ENCODE measurements around the gene APOM. TPM values are rescaled to one million over a fixed set of nuclear protein-coding genes. Genes with fewer than 3 reads are reported as not detected.

APOM gene
- total RNA-seq, 2 experiments from 2014 or later: 3.2 to 5.1 TPM

- peak; percentile 83 for DNase-seq
- ChIA-PET CTCF (interaction anchor here (0.6 to 12.5 kb wide), 7 partner anchors 13 to 118 kb away, joined by 3 to 130 read pairs (median 3); partner anchors contain the start of genes ATP6V1G2, NCR3 and NFKBIL1), POLR2A (interaction anchor here (0.6 to 3.6 kb wide), 10 partner anchors 31 to 212 kb away, joined by 3 to 29 read pairs (median 4); partner anchors contain the start of genes BAG6, CSNK2B, GPANK1 and LTB)
- Mint-ChIP-seq H3K4me1 (ENCODE audit: low read depth) (peaks cover 45% of the 10 kb centered on the region), H3K36me3 (ENCODE audit: low read depth) (peaks cover 67% of the 10 kb centered on the region), H3K4me3 (peak within 1 kb of the TSS; percentile 93), H3K9me3 (ENCODE audit: insufficient read depth) (no peaks in the 10 kb centered on the region), H3K27ac (peak within 1 kb of the TSS; percentile 95), H3K27me3 (ENCODE audit: low read depth) (no peaks in the 10 kb centered on the region)
- ATAC-seq: no peak
Observed at GRCh38 chr6:31620586-31621319, 34.9 kb upstream of the APOM start, which contains the start of gene PRRC2A. TSS of gene PRRC2A (plus strand) at chr6:31620715. CDS start at chr6:31622790, 2,075 bp downstream.

DNA sequence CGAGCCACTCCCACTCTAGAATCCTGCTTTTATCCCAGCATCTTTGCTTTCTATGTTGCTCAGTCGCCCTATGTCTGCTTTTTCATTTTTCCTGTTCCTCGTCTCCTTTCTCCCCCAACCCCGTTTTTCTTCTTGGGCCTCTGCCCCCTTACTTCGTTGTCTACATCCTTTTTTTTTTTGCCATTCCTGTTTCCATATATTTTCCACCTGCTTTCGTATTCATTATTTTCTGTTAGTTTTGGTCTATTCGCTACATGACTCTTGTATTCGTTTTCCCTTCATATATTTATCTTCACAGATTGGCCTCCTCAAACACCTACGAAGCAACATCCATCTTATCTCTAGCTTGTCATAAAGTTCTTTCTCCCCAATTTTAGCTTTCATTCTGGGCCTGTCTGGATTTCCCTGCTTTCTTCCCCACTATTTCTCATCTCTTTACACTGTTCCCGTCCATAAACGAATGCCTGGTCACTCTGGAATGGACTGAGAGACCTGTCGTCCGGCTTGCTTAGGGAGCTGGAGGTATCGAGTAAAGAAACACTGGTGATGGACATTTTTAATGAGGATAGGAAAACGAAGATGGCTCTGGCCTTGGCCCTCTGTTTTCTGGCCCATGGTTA, 34.3 kb upstream of the APOM start:
- ATAC-seq (no peak), DNase-seq (no peak)
- POLR2A ChIA-PET: interaction anchor here (1.0 to 3.6 kb wide), 6 partner anchors 17 to 209 kb away, joined by 3 to 29 read pairs (median 8); partner anchors contain the start of genes BAG6, CSNK2B, DDX39B and GPANK1
- Mint-ChIP-seq H3K36me3 (ENCODE audit: low read depth) (peaks cover 67% of the 10 kb centered on the region), H3K4me1 (ENCODE audit: low read depth) (peaks cover 38% of the 10 kb centered on the region), H3K9me3 (ENCODE audit: insufficient read depth) (no peaks in the 10 kb centered on the region), H3K27ac (peak overlapping the region; percentile 95), H3K27me3 (ENCODE audit: low read depth) (no peaks in the 10 kb centered on the region), H3K4me3 (peak overlapping the region; percentile 93)
- CTCF ChIA-PET: interaction anchor here (0.9 to 2.3 kb wide), 9 partner anchors 12 to 75 kb away, joined by 3 to 12 read pairs (median 4); partner anchors contain the start of genes ATP6V1G2 and NFKBIL1

GRCh38 chr6:31621991-31622390, 33.7 kb upstream of the APOM start:
- Mint-ChIP-seq H3K4me3 (peak overlapping the region; percentile 93), H3K36me3 (ENCODE audit: low read depth) (peaks cover 65% of the 10 kb centered on the region), H3K27me3 (ENCODE audit: low read depth) (no peaks in the 10 kb centered on the region), H3K27ac (peak overlapping the region; percentile 95), H3K9me3 (ENCODE audit: insufficient read depth) (no peaks in the 10 kb centered on the region), H3K4me1 (ENCODE audit: low read depth) (peaks cover 33% of the 10 kb centered on the region)
- POLR2A ChIA-PET: interaction anchor here (1.0 to 3.6 kb wide), 9 partner anchors 13 to 208 kb away, joined by 3 to 29 read pairs (median 6); partner anchors contain the start of genes BAG6, C6orf47, CSNK2B and DDX39B
- no peak for DNase-seq
- no peak for ATAC-seq
- CTCF ChIA-PET: interaction anchor here (0.7 to 2.3 kb wide), 12 partner anchors 12 to 75 kb away, joined by 3 to 12 read pairs (median 4); partner anchors contain the start of genes ATP6V1G2 and NFKBIL1

- CTCF ChIA-PET: interaction anchor here (0.7 to 2.3 kb wide), 6 partner anchors 13 to 71 kb away, joined by 3 to 12 read pairs (median 4); no protein-coding TSS in a partner anchor
- no peak for DNase-seq
- H3K36me3 Mint-ChIP-seq (ENCODE audit: low read depth): peaks cover 69% of the 10 kb centered on the region
- peak overlapping the region; percentile 95 for H3K27ac Mint-ChIP-seq
- H3K4me1 Mint-ChIP-seq (ENCODE audit: low read depth): peaks cover 33% of the 10 kb centered on the region
- POLR2A ChIA-PET: interaction anchor here (0.8 to 3.6 kb wide), 9 partner anchors 12 to 81 kb away, joined by 3 to 29 read pairs (median 5); partner anchors contain the start of genes BAG6, C6orf47, CSNK2B and DDX39B
- no peaks in the 10 kb centered on the region for H3K9me3 Mint-ChIP-seq (ENCODE audit: insufficient read depth)
- no peak for ATAC-seq
- no peaks in the 10 kb centered on the region for H3K27me3 Mint-ChIP-seq (ENCODE audit: low read depth)
- H3K4me3 Mint-ChIP-seq: peak overlapping the region; percentile 93
Observed at GRCh38 chr6:31622684-31623091, 33.0 kb upstream of the APOM start.

DNA sequence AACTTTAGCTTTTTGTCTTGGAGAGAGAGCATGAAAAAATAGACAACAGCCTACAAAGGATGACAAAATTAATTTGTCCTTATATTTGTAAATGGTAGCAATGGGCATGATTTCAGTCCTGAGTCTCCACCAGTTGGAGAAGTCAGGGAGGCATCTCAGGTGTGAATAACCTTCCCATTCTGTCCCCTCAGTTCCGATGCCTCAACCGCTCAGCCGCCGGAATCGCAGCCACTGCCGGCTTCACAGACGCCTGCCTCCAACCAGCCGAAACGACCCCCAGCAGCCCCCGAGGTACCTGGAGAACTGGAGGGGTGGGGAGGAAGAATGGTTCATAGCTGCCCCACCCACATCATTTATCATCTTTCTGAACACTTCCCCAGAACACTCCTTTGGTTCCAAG, 31.6 kb upstream of the APOM start:
- Mint-ChIP-seq H3K27ac (no peak overlapping the region), H3K4me3 (no peak overlapping the region), H3K27me3 (ENCODE audit: low read depth) (no peaks in the 10 kb centered on the region), H3K4me1 (ENCODE audit: low read depth) (peaks cover 30% of the 10 kb centered on the region), H3K9me3 (ENCODE audit: insufficient read depth) (no peaks in the 10 kb centered on the region), H3K36me3 (ENCODE audit: low read depth) (peaks cover 75% of the 10 kb centered on the region)
- ATAC-seq (no peak), DNase-seq (no peak)
- ChIA-PET CTCF (no interaction called here), POLR2A (no interaction called here)

- H3K4me1 Mint-ChIP-seq (ENCODE audit: low read depth): peaks cover 23% of the 10 kb centered on the region
- no peak overlapping the region for H3K4me3 Mint-ChIP-seq
- DNase-seq (no peak), ATAC-seq (no peak)
- H3K27me3 Mint-ChIP-seq (ENCODE audit: low read depth): no peaks in the 10 kb centered on the region
- ChIA-PET CTCF (interaction anchor here (1.1 kb wide), 1 partner anchor 76 kb away, joined by 3 read pairs; no protein-coding TSS in a partner anchor), POLR2A (interaction anchor here (1.8 kb wide), 1 partner anchor 26 kb away, joined by 8 read pairs; the partner anchor contains the start of gene BAG6)
- peaks cover 87% of the 10 kb centered on the region for H3K36me3 Mint-ChIP-seq (ENCODE audit: low read depth)
- H3K27ac Mint-ChIP-seq: peak overlapping the region; percentile 4
- no peaks in the 10 kb centered on the region for H3K9me3 Mint-ChIP-seq (ENCODE audit: insufficient read depth)
Observed at GRCh38 chr6:31626952-31627351, 28.7 kb upstream of the APOM start.

DNA sequence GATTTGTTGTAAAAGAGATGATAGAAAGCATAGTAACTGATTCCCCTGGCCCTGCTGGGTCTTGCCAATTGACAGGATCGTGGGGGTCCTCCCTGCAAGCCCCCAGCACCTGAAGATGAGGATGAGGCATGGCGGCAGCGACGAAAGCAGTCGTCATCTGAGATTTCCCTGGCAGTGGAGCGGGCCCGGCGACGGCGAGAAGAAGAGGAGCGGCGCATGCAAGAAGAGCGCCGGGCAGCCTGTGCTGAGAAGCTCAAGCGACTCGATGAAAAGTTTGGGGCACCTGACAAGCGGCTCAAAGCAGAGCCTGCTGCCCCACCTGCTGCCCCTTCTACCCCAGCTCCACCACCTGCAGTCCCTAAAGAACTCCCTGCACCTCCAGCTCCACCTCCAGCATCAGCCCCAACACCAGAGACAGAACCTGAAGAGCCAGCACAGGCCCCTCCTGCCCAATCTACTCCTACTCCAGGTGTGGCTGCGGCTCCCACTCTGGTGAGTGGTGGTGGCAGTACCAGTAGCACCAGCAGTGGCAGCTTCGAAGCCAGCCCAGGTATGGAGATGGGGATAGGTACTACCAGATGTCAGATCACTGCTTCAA, 27.9 kb upstream of the APOM start:
- ChIA-PET CTCF (interaction anchor here (1.1 kb wide), 1 partner anchor 77 kb away, joined by 3 read pairs; no protein-coding TSS in a partner anchor), POLR2A (interaction anchor here (0.7 to 0.8 kb wide), 2 partner anchors 29 to 112 kb away, joined by 3 read pairs; partner anchors contain the start of gene MSH5)
- no peak for ATAC-seq
- peaks cover 14% of the 10 kb centered on the region for H3K4me1 Mint-ChIP-seq (ENCODE audit: low read depth)
- no peak for DNase-seq
- no peak overlapping the region for H3K4me3 Mint-ChIP-seq
- no peaks in the 10 kb centered on the region for H3K27me3 Mint-ChIP-seq (ENCODE audit: low read depth)
- H3K9me3 Mint-ChIP-seq (ENCODE audit: insufficient read depth): no peaks in the 10 kb centered on the region
- H3K36me3 Mint-ChIP-seq (ENCODE audit: low read depth): peaks cover 85% of the 10 kb centered on the region
- H3K27ac Mint-ChIP-seq: peak overlapping the region; percentile 27

- no peaks in the 10 kb centered on the region for H3K9me3 Mint-ChIP-seq (ENCODE audit: insufficient read depth)
- H3K4me1 Mint-ChIP-seq (ENCODE audit: low read depth): peaks cover 8% of the 10 kb centered on the region
- H3K4me3 Mint-ChIP-seq: no peak overlapping the region
- no peak for DNase-seq
- H3K27ac Mint-ChIP-seq: no peak overlapping the region
- ChIA-PET CTCF (no interaction called here), POLR2A (no interaction called here)
- H3K27me3 Mint-ChIP-seq (ENCODE audit: low read depth): no peaks in the 10 kb centered on the region
- no peak for ATAC-seq
- H3K36me3 Mint-ChIP-seq (ENCODE audit: low read depth): peaks cover 83% of the 10 kb centered on the region
Observed at GRCh38 chr6:31629014-31629413, 26.7 kb upstream of the APOM start.

- H3K27ac Mint-ChIP-seq: peak overlapping the region; percentile 15
- CTCF ChIA-PET: no interaction called here
- ATAC-seq (no peak), DNase-seq (no peak)
- peaks cover 81% of the 10 kb centered on the region for H3K36me3 Mint-ChIP-seq (ENCODE audit: low read depth)
- no peak overlapping the region for H3K4me3 Mint-ChIP-seq
- H3K9me3 Mint-ChIP-seq (ENCODE audit: insufficient read depth): no peaks in the 10 kb centered on the region
- H3K27me3 Mint-ChIP-seq (ENCODE audit: low read depth): no peaks in the 10 kb centered on the region
- POLR2A ChIA-PET: no interaction called here
- peaks cover 8% of the 10 kb centered on the region for H3K4me1 Mint-ChIP-seq (ENCODE audit: low read depth)
Observed at GRCh38 chr6:31630177-31630934, 25.3 kb upstream of the APOM start.

GRCh38 chr6:31631209-31631608, 24.5 kb upstream of the APOM start:
- H3K27me3 Mint-ChIP-seq (ENCODE audit: low read depth): no peaks in the 10 kb centered on the region
- DNase-seq (no peak), ATAC-seq (no peak)
- CTCF ChIA-PET: no interaction called here
- H3K9me3 Mint-ChIP-seq (ENCODE audit: insufficient read depth): no peaks in the 10 kb centered on the region
- H3K27ac Mint-ChIP-seq: peak overlapping the region; percentile 10
- H3K4me3 Mint-ChIP-seq: no peak overlapping the region
- POLR2A ChIA-PET: interaction anchor here (0.7 kb wide), 1 partner anchor 9 kb away, joined by 3 read pairs; no protein-coding TSS in a partner anchor
- peaks cover 8% of the 10 kb centered on the region for H3K4me1 Mint-ChIP-seq (ENCODE audit: low read depth)
- peaks cover 80% of the 10 kb centered on the region for H3K36me3 Mint-ChIP-seq (ENCODE audit: low read depth)

All from activated CD8-positive, alpha-beta T cell treated with anti-CD3 and anti-CD28 coated beads, Interleukin-2, amount 10 ng/mL, durations not matched to agents 7 days and 5 days (primary cell).